IMR-90 (cell line): ENCODE measurements around the gene KCNJ1. TPM values are rescaled to one million over a fixed set of nuclear protein-coding genes. Genes with fewer than 3 reads are reported as not detected.

Experiments used
- ATAC-seq: fragments of 200-7000 bp; cut with Tn5 transposase; 2 replicates; pipeline ENCODE4 v1.9.1; 2020; ENCODE audit warnings: low read depth, mild to moderate bottlenecking, moderate library complexity
- BruUV-seq: library from RNA; stranded (reverse); fragments of 400-500 nt; replicated peaks from 2 replicates; lab custom pipeline; 2021; lab: Mats Ljungman, UMichigan
- CTCF ChIA-PET: fragments of 300-600 bp; formaldehyde crosslinking; extraction: SDS; loops from one replicate; lab custom pipeline; 2021; ENCODE audit warnings: antibody characterized with exemption; lab: Yijun Ruan, JAX
- POLR2A ChIA-PET: fragments of 300-600 bp; sonication (Branson Sonifier 250); formaldehyde crosslinking; loops from one replicate; lab custom pipeline; 2022; ENCODE audit warnings: antibody characterized with exemption; ENCODE audit not compliant: unreplicated experiment; lab: Charles Lee
- DNase-seq: peaks from one replicate; pipeline ENCODE4 v3.0.0; 2013
- H2AFZ ChIP-seq: replicated peaks from 2 replicates; pipeline ENCODE3; 2013; ENCODE audit warnings: low read length, mild to moderate bottlenecking; ENCODE audit not compliant: poor library complexity
- H2AK5ac ChIP-seq: 2 replicates; pipeline ENCODE4 v1.6.1; 2013; ENCODE audit warnings: low read depth, low read length, inconsistent platforms
- H2AK9ac ChIP-seq: replicated peaks from 2 replicates; pipeline ENCODE3; 2013; ENCODE audit warnings: mild to moderate bottlenecking, low read depth, low read length, moderate library complexity; ENCODE audit not compliant: poor library complexity
- H2BK120ac ChIP-seq: 2 replicates; pipeline ENCODE4 v1.6.1; 2013; ENCODE audit warnings: low read depth, low read length, inconsistent platforms
- H2BK15ac ChIP-seq: 3 replicates; pipeline ENCODE4 v1.6.1; 2013; ENCODE audit warnings: low read depth, low read length, inconsistent platforms
- H2BK20ac ChIP-seq: 2 replicates; pipeline ENCODE4 v1.6.1; 2013; ENCODE audit warnings: low read depth, mild to moderate bottlenecking, inconsistent platforms, low read length, moderate library complexity
- H2BK5ac ChIP-seq: 2 replicates; pipeline ENCODE4 v1.6.1; 2013; ENCODE audit warnings: mild to moderate bottlenecking, low read depth, low read length, inconsistent platforms; ENCODE audit not compliant: poor library complexity, severe bottlenecking
- H3K14ac ChIP-seq: replicated peaks from 2 replicates; pipeline ENCODE4 v1.6.1; 2013; ENCODE audit warnings: low read depth, low read length, inconsistent platforms
- H3K18ac ChIP-seq: 2 replicates; pipeline ENCODE4 v1.6.1; 2013; ENCODE audit warnings: low read depth, low read length, control low read depth
- H3K23ac ChIP-seq: 2 replicates; pipeline ENCODE4 v1.6.1; 2013; ENCODE audit warnings: low read depth, low read length, inconsistent platforms
- H3K27ac ChIP-seq: 2 replicates; pipeline ENCODE4 v1.5.1; 2013; ENCODE audit warnings: mild to moderate bottlenecking, control low read depth, low read length; ENCODE audit not compliant: insufficient read depth
- H3K27me3 ChIP-seq: 2 replicates; pipeline ENCODE4 v1.6.1; 2013; ENCODE audit warnings: low read length; ENCODE audit not compliant: control insufficient read depth, insufficient read depth
- H3K36me3 ChIP-seq: 2 replicates; pipeline ENCODE4 v1.6.1; 2013; ENCODE audit warnings: low read length, mixed read lengths; ENCODE audit not compliant: control insufficient read depth, insufficient read depth
- H3K4ac ChIP-seq: 2 replicates; pipeline ENCODE4 v1.6.1; 2013; ENCODE audit warnings: low read depth, low read length, inconsistent platforms
- H3K4me1 ChIP-seq: 2 replicates; pipeline ENCODE4 v1.6.1; 2013; ENCODE audit warnings: low read length, mixed read lengths; ENCODE audit not compliant: control insufficient read depth, insufficient read depth
- H3K4me2 ChIP-seq: 2 replicates; pipeline ENCODE4 v1.6.1; 2013; ENCODE audit warnings: low read depth, mild to moderate bottlenecking, control low read depth, low read length, moderate library complexity
- H3K4me3 ChIP-seq: 2 replicates; pipeline ENCODE4 v1.5.1; 2013; ENCODE audit warnings: low read depth, mild to moderate bottlenecking, control low read depth, low read length, moderate library complexity; ENCODE audit not compliant: insufficient read depth
- H3K56ac ChIP-seq: 2 replicates; pipeline ENCODE4 v1.6.1; 2013; ENCODE audit warnings: low read length, inconsistent platforms; ENCODE audit not compliant: insufficient read depth; ENCODE audit errors: extremely low read depth
- H3K79me1 ChIP-seq, 2 experiments: 2 replicates each; pipeline ENCODE4 v1.6.1; 2013; ENCODE audit warnings: low read length in 2 of 2, inconsistent platforms in 1 of 2, low read depth in 1 of 2
- H3K9ac ChIP-seq: 2 replicates; pipeline ENCODE4 v1.6.1; 2013; ENCODE audit warnings: low read depth, low read length, control low read depth
- H3K9me1 ChIP-seq: 2 replicates; pipeline ENCODE4 v1.6.1; 2013; ENCODE audit warnings: low read length, inconsistent platforms; ENCODE audit not compliant: insufficient read depth
- H3K9me3 ChIP-seq: 2 replicates; pipeline ENCODE4 v1.6.1; 2013; ENCODE audit warnings: low read length; ENCODE audit not compliant: control insufficient read depth, insufficient read depth
- H4K20me1 ChIP-seq: 2 replicates; pipeline ENCODE4 v1.6.1; 2013; ENCODE audit warnings: low read length, inconsistent platforms; ENCODE audit not compliant: insufficient read depth
- H4K5ac ChIP-seq: 2 replicates; pipeline ENCODE4 v1.6.1; 2013; ENCODE audit warnings: mild to moderate bottlenecking, low read depth, low read length, control low read depth
- H4K8ac ChIP-seq, 2 experiments: 2 replicates each; pipeline ENCODE4 v1.6.1; 2013; ENCODE audit warnings: low read depth in 2 of 2, low read length in 2 of 2, control low read depth in 1 of 2, inconsistent platforms in 1 of 2
- H4K91ac ChIP-seq: 2 replicates; pipeline ENCODE4 v1.6.1; 2013; ENCODE audit warnings: low read depth, low read length, inconsistent platforms; ENCODE audit not compliant: insufficient read depth
- BHLHE40 ChIP-seq: fragments of 150-350 bp; IDR thresholded peaks from 2 replicates; pipeline ENCODE4 v1.6.1; 2016; ENCODE audit warnings: mild to moderate bottlenecking, low read depth, low read length
- CHD1 ChIP-seq: IDR thresholded peaks from 2 replicates; pipeline ENCODE4 v1.6.1; 2012; ENCODE audit warnings: low read depth, low read length, improper control_type of control experiment
- FOS ChIP-seq: fragments of 150-350 bp; IDR thresholded peaks from 2 replicates; pipeline ENCODE4 v1.6.1; 2016; ENCODE audit warnings: low read depth, low read length
- MAZ ChIP-seq: IDR thresholded peaks from 2 replicates; pipeline ENCODE4 v1.6.1; 2012; ENCODE audit warnings: low read depth, mild to moderate bottlenecking, low read length, improper control_type of control experiment, moderate library complexity, borderline replicate concordance
- NFE2L2 ChIP-seq: fragments of 150-350 bp; IDR thresholded peaks from 2 replicates; pipeline ENCODE4 v1.6.1; 2016; ENCODE audit warnings: low read depth, mild to moderate bottlenecking, low read length
- POLR2A ChIP-seq: IDR thresholded peaks from 2 replicates; pipeline ENCODE4 v1.6.1; 2012; ENCODE audit warnings: mild to moderate bottlenecking, low read depth, low read length
- RCOR1 ChIP-seq: IDR thresholded peaks from 2 replicates; pipeline ENCODE4 v1.6.1; 2012; ENCODE audit warnings: mild to moderate bottlenecking, low read length, improper control_type of control experiment; ENCODE audit not compliant: insufficient replicate concordance
- RFX5 ChIP-seq: IDR thresholded peaks from 2 replicates; pipeline ENCODE4 v1.8.0; 2012; ENCODE audit warnings: low read depth, mild to moderate bottlenecking, low read length, moderate library complexity
- SMC3 ChIP-seq: fragments of 150-350 bp; IDR thresholded peaks from 2 replicates; pipeline ENCODE4 v1.6.1; 2016; ENCODE audit warnings: low read depth, mild to moderate bottlenecking, antibody characterized with exemption, low read length, moderate library complexity
- WGBS, 2 experiments: methylation state at CpG; one replicate each; pipeline versions ENCODE4 v1.1.5 to v1.1.7; 2013; ENCODE audit warnings: missing lambda C conversion rate in 2 of 2; ENCODE audit not compliant: insufficient read length in 1 of 2; ENCODE audit errors: extremely low coverage in 2 of 2; 5-methylcytosine and 5-hydroxymethylcytosine counted together
- dilution Hi-C: fragments of 300-500 bp; cut with HindIII; formaldehyde crosslinking; loops from one replicate; pipeline ENCODE4 v1.14.3; 2018; ENCODE audit warnings: low sequenced_read_pairs; ENCODE audit not compliant: unreplicated experiment
- in situ Hi-C: fragments of 300-500 bp; cut with MboI; formaldehyde crosslinking; loops from 3 replicates; pipeline ENCODE4 v1.14.3; 2019; ENCODE audit warnings: low sequenced_read_pairs, inconsistent platforms, mixed read lengths
- intact Hi-C: fragments of 100-400 bp; cut with micrococcal nuclease; formaldehyde crosslinking; loops from 2 replicates; pipeline ENCODE4 v1.10.0; 2022
- polyA plus RNA-seq, 3 experiments: library from polyadenylated mRNA; depleted of rRNA; stranded (reverse); fragments of >200 nt; gene quantifications; 2 replicates each; pipeline ENCODE4 v1.2.3, GENCODE V29; 2012; ENCODE audit warnings: low replicate concordance in 1 of 3
- total RNA-seq: library from RNA; depleted of rRNA; stranded (reverse); fragments of >200 nt; gene quantifications from 2 replicates; pipeline ENCODE4 v1.2.3, GENCODE V29; 2012
- TF ChIP-seq, protein P1 (sequence below): fragments of 150-350 bp; IDR thresholded peaks from 2 replicates; pipeline ENCODE4 v1.6.1; 2017; ENCODE audit warnings: mild to moderate bottlenecking, antibody characterized with exemption, low read length, low read depth
- TF ChIP-seq, protein P2 (sequence below): conservative IDR thresholded peaks from 2 replicates; pipeline ENCODE4 v1.5.1; 2012; ENCODE audit warnings: mild to moderate bottlenecking, low read depth, low read length, improper control_type of control experiment
- TF ChIP-seq, protein P3 (sequence below): fragments of 150-350 bp; IDR thresholded peaks from 2 replicates; pipeline ENCODE4 v1.6.1; 2016; ENCODE audit warnings: low read depth, mild to moderate bottlenecking, low read length, moderate library complexity, borderline replicate concordance

KCNJ1 gene
- total and polyA plus RNA-seq, 2 of the 4 experiments (the other 2 are of a cell fraction), result not detected

DNA sequence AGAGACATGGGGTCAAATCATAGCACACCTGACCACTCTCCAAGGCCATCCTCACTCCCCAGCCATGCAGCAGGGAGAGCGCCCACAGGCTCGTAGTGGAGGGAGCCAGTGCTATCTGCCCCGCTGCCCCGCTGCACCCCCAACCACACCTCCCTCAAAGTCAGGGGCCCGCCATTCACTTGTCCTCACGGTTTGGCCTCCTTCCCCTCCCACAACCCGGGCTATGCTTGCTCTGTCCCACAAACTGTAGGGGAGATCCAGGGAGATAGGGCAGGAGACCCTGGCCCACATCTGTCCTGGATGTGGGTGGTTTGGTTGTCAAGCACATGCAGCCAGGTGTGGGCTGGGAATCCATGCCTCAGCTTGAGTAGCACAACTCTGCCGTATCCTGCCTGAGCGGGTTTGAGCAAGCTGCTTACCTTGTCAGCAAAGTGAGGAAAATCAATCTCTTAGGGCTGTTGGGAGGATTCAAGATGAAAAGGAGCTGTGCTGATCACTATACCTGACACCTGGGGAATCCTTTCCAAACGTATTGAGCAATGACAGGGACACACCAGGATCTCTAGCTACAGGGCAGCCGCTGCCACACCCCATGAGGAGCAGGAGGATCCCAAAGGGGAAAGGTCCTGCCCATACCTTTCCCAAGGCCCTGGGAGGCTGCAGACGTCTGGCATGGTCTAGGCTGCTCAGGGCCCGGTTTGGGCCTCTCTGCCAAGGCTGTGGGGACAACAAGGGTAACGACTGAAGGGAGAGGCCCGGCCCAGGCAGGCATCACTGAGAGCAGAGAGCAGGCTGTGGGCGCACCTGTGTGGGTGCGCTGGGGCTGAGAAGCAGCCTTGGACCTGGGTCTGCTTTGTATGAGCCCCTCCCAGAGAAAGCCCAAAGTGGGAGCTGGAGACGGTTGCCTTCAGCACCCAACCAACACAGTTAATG, 47.4 kb upstream of the KCNJ1 start (continued):
- TF ChIP-seq SMC3, result no peak
- no peak for TF ChIP-seq RFX5

DNA sequence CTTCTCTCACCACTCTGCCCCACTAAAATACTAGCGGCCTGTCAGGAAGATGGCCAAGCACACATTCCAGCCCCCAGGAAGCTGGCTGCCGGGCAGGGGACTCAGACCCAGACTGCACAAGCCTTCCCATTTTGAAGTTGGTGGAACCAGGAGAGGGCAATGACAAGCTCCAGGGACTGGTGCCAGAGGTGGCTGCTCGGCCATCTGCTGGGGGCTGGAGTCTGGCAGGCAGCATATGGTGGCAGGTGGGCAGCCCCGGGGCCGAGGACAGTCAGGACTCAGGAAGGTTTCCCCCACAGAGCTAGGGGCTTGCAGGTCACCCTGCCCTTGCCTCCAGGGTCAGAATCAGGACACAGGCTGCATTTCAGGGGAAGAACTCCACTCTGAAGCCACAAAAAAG, 46.7 kb upstream of the KCNJ1 start:
- Histone ChIP-seq H3K18ac (no peak overlapping the region), H2AK9ac (no peak overlapping the region), H2AK5ac (no peak overlapping the region), H3K4me3 (no peak overlapping the region), H2BK20ac (no peak overlapping the region), H3K36me3 (no peaks in the 10 kb centered on the region), H2BK15ac (no peak overlapping the region), H4K91ac (no peak overlapping the region), H3K9ac (no peak overlapping the region), H3K4me2 (no peak overlapping the region), H2AFZ (no peak overlapping the region), H4K20me1 (no peaks in the 10 kb centered on the region), H2BK120ac (no peak overlapping the region), H3K9me3 (peaks cover 3% of the 10 kb centered on the region; the same call in 1 of the 2 replicates), H3K23ac (no peak overlapping the region), H3K4me1 (peaks cover 20% of the 10 kb centered on the region), H4K5ac (no peak overlapping the region), H3K14ac (no peak overlapping the region), H3K9me1 (peaks cover 4% of the 10 kb centered on the region; the same call in 1 of the 2 replicates), H3K27me3 (peaks cover 31% of the 10 kb centered on the region), H3K4ac (no peak overlapping the region), H2BK5ac (no peak overlapping the region), H3K79me1 (no peaks in the 10 kb centered on the region), H4K8ac (no peak overlapping the region), H3K27ac (no peak overlapping the region), H3K56ac (no peak overlapping the region)
- intact Hi-C loops, result no loop called here
- BruUV-seq, result no TSS peak
- ChIA-PET CTCF (no interaction called here), POLR2A (no interaction called here)
- WGBS, 2 experiments, result no CpG with 5 or more reads among the region's 5 CpGs
- in situ Hi-C loops, result no loop called here
- no peak for ATAC-seq
- no peak for DNase-seq
- dilution Hi-C loops, result no loop called here
- no peak for TF ChIP-seq SMC3
- TF ChIP-seq, protein P1, sequence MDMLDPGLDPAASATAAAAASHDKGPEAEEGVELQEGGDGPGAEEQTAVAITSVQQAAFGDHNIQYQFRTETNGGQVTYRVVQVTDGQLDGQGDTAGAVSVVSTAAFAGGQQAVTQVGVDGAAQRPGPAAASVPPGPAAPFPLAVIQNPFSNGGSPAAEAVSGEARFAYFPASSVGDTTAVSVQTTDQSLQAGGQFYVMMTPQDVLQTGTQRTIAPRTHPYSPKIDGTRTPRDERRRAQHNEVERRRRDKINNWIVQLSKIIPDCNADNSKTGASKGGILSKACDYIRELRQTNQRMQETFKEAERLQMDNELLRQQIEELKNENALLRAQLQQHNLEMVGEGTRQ, result no peak
- TF ChIP-seq POLR2A, result no peak
- TF ChIP-seq BHLHE40, result no peak
- TF ChIP-seq RFX5, result no peak
- no peak for TF ChIP-seq NFE2L2
- TF ChIP-seq MAZ, result no peak
- TF ChIP-seq CHD1, result no peak
- TF ChIP-seq RCOR1, result no peak
- no peak for TF ChIP-seq FOS
- TF ChIP-seq, protein P2, sequence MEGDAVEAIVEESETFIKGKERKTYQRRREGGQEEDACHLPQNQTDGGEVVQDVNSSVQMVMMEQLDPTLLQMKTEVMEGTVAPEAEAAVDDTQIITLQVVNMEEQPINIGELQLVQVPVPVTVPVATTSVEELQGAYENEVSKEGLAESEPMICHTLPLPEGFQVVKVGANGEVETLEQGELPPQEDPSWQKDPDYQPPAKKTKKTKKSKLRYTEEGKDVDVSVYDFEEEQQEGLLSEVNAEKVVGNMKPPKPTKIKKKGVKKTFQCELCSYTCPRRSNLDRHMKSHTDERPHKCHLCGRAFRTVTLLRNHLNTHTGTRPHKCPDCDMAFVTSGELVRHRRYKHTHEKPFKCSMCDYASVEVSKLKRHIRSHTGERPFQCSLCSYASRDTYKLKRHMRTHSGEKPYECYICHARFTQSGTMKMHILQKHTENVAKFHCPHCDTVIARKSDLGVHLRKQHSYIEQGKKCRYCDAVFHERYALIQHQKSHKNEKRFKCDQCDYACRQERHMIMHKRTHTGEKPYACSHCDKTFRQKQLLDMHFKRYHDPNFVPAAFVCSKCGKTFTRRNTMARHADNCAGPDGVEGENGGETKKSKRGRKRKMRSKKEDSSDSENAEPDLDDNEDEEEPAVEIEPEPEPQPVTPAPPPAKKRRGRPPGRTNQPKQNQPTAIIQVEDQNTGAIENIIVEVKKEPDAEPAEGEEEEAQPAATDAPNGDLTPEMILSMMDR, result no peak
- TF ChIP-seq, protein P3, sequence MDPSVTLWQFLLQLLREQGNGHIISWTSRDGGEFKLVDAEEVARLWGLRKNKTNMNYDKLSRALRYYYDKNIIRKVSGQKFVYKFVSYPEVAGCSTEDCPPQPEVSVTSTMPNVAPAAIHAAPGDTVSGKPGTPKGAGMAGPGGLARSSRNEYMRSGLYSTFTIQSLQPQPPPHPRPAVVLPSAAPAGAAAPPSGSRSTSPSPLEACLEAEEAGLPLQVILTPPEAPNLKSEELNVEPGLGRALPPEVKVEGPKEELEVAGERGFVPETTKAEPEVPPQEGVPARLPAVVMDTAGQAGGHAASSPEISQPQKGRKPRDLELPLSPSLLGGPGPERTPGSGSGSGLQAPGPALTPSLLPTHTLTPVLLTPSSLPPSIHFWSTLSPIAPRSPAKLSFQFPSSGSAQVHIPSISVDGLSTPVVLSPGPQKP, result no peak
